SK-N-SH (cell line): ENCODE measurements around the gene ZDBF2. TPM values are rescaled to one million over a fixed set of nuclear protein-coding genes. Genes with fewer than 3 reads are reported as not detected.

ENCODE experiments used
- CTCF ChIA-PET: fragments of 300-600, 350-600 bp; formaldehyde crosslinking; extraction: SDS; loops from one replicate; lab custom pipeline; 2021; lab: Yijun Ruan, JAX
- POLR2A ChIA-PET: fragments of 350-600 bp; sonication (Branson Sonifier 250); formaldehyde crosslinking; extraction: SDS; loops from one replicate; lab custom pipeline; 2020; ENCODE audit warnings: antibody characterized with exemption, inconsistent platforms; lab: Yijun Ruan, JAX
- DNase-seq: peaks from one replicate; pipeline ENCODE4 v3.0.0; 2012
- H2AFZ ChIP-seq: fragments of 200-600 bp; sonication (generic); 2 replicates; pipeline ENCODE4 v1.8.1; 2016; ENCODE audit warnings: antibody characterized with exemption, mild to moderate bottlenecking, low read depth
- H3F3A ChIP-seq: fragments of 200-600 bp; sonication (generic); replicated peaks from 2 replicates; pipeline ENCODE3; 2016; ENCODE audit warnings: antibody characterized with exemption, mild to moderate bottlenecking; ENCODE audit not compliant: insufficient read depth
- H3K27ac ChIP-seq, 2 experiments: fragments of 200-500 bp in 1 of 2; fragments of 200-600 bp in 1 of 2; sonication (Bioruptor generic) in 1 of 2; sonication (generic), shearing (Covaris generic) in 1 of 2; 2 replicates each; pipeline versions ENCODE4 v1.5.1 to v1.6.1; 2014 to 2016; ENCODE audit warnings: low read depth in 2 of 2, inconsistent platforms in 1 of 2, low read length in 1 of 2, mild to moderate bottlenecking in 1 of 2, mixed read lengths in 1 of 2
- H3K27me3 ChIP-seq: fragments of 200-600 bp; sonication (generic), shearing (Covaris generic); 2 replicates; pipeline ENCODE4 v1.6.1; 2016; ENCODE audit warnings: mixed run types; ENCODE audit not compliant: insufficient read depth
- H3K36me3 ChIP-seq, 2 experiments: fragments of 200-500 bp in 1 of 2; fragments of 200-600 bp in 1 of 2; sonication (Bioruptor generic) in 1 of 2; sonication (generic) in 1 of 2; replicated peaks in 1 of 2; 2 replicates each; pipeline versions ENCODE3 to v1.5.1; 2014 to 2016; ENCODE audit warnings: low read length in 1 of 2, mild to moderate bottlenecking in 1 of 2; ENCODE audit not compliant: insufficient read depth in 2 of 2, control insufficient read depth in 1 of 2
- H3K4me1 ChIP-seq, 2 experiments: fragments of 200-500 bp in 1 of 2; fragments of 200-600 bp in 1 of 2; sonication (Bioruptor generic) in 1 of 2; sonication (generic), shearing (Covaris generic) in 1 of 2; 2 replicates each; pipeline versions ENCODE4 v1.5.1 to v1.6.1; 2014 to 2016; ENCODE audit warnings: low read depth in 1 of 2, low read length in 1 of 2, mixed run types in 1 of 2; ENCODE audit not compliant: insufficient read depth in 2 of 2, control insufficient read depth in 1 of 2
- H3K4me2 ChIP-seq: fragments of 200-600 bp; sonication (generic), shearing (Covaris generic); 2 replicates; pipeline ENCODE4 v1.6.1; 2017; ENCODE audit warnings: mixed run types
- H3K4me3 ChIP-seq, 2 experiments: fragments of 200-500 bp in 1 of 2; fragments of 200-600 bp in 1 of 2; sonication (Bioruptor generic) in 1 of 2; sonication (generic), shearing (Covaris generic) in 1 of 2; 2 replicates each; pipeline versions ENCODE4 v1.5.1 to v1.8.1; 2014 to 2016; ENCODE audit warnings: low read depth in 2 of 2, inconsistent platforms in 1 of 2, low read length in 1 of 2, mild to moderate bottlenecking in 1 of 2, mixed read lengths in 1 of 2, moderate library complexity in 1 of 2
- H3K79me2 ChIP-seq: fragments of 200-600 bp; sonication (generic); 2 replicates; pipeline ENCODE4 v1.8.1; 2017; ENCODE audit warnings: mild to moderate bottlenecking; ENCODE audit not compliant: insufficient read depth
- H3K9ac ChIP-seq: fragments of 200-600 bp; sonication (generic); 2 replicates; pipeline ENCODE4 v1.6.1; 2017; ENCODE audit warnings: mixed run types
- H3K9me2 ChIP-seq: fragments of 200-600 bp; sonication (generic); 2 replicates; pipeline ENCODE4 v1.6.1; 2017; ENCODE audit warnings: mixed run types
- H3K9me3 ChIP-seq: fragments of 200-600 bp; sonication (generic); 2 replicates; pipeline ENCODE4 v1.6.1; 2017; ENCODE audit warnings: mixed run types, mild to moderate bottlenecking, moderate library complexity
- H4K20me1 ChIP-seq: fragments of 200-600 bp; sonication (generic); 2 replicates; pipeline ENCODE4 v1.6.1; 2017; ENCODE audit warnings: mild to moderate bottlenecking, mixed run types; ENCODE audit not compliant: insufficient read depth
- CHD2 ChIP-seq: fragments of 150-350 bp; IDR thresholded peaks from 2 replicates; pipeline ENCODE4 v1.6.1; 2018; ENCODE audit warnings: low read length; ENCODE audit not compliant: partially characterized antibody
- ELF1 ChIP-seq: IDR thresholded peaks from 2 replicates; pipeline ENCODE4 v1.4.0; 2012
- EZH2phosphoT487 ChIP-seq: fragments of 200-600 bp; sonication (generic); IDR thresholded peaks from 2 replicates; pipeline ENCODE4 v1.6.1; 2017; ENCODE audit warnings: low read depth, mixed run types, mild to moderate bottlenecking, antibody characterized with exemption, moderate library complexity, borderline replicate concordance
- GABPA ChIP-seq: IDR thresholded peaks from 2 replicates; pipeline ENCODE4 v1.4.0; 2012; ENCODE audit warnings: low read depth, mild to moderate bottlenecking
- JUND ChIP-seq: IDR thresholded peaks from 2 replicates; pipeline ENCODE4 v1.4.0; 2012
- MEF2A ChIP-seq: IDR thresholded peaks from 2 replicates; pipeline ENCODE4 v1.4.0; 2012; ENCODE audit warnings: low read depth, borderline replicate concordance
- MXI1 ChIP-seq: IDR thresholded peaks from 2 replicates; pipeline ENCODE4 v1.6.1; 2012; ENCODE audit warnings: mild to moderate bottlenecking, low read depth, low read length, improper control_type of control experiment
- NFIC ChIP-seq: IDR thresholded peaks from 2 replicates; pipeline ENCODE4 v1.4.0; 2012; ENCODE audit warnings: borderline replicate concordance
- NRF1 ChIP-seq: IDR thresholded peaks from 2 replicates; pipeline ENCODE4 v1.6.1; 2012; ENCODE audit warnings: low read depth, mild to moderate bottlenecking, low read length
- POLR2AphosphoS5 ChIP-seq: IDR thresholded peaks from 2 replicates; pipeline ENCODE4 v1.6.1; 2012; ENCODE audit warnings: low read depth, low read length
- RAD21 ChIP-seq: IDR thresholded peaks from 2 replicates; pipeline ENCODE4 v1.6.1; 2012; ENCODE audit warnings: mild to moderate bottlenecking, low read length
- RCOR1 ChIP-seq: fragments of 150-350 bp; IDR thresholded peaks from 2 replicates; pipeline ENCODE4 v1.6.1; 2017; ENCODE audit warnings: antibody characterized with exemption, low read length
- RFX5 ChIP-seq: IDR thresholded peaks from 2 replicates; pipeline ENCODE4 v1.6.1; 2012; ENCODE audit warnings: mild to moderate bottlenecking, improper control_type of control experiment, low read length
- RXRA ChIP-seq: IDR thresholded peaks from 2 replicates; pipeline ENCODE4 v1.4.0; 2012; ENCODE audit warnings: low read depth, mild to moderate bottlenecking, borderline replicate concordance
- SIN3A ChIP-seq: IDR thresholded peaks from 2 replicates; pipeline ENCODE4 v1.6.1; 2012; ENCODE audit warnings: low read depth, mild to moderate bottlenecking, low read length, moderate library complexity, borderline replicate concordance
- SMC3 ChIP-seq: IDR thresholded peaks from 2 replicates; pipeline ENCODE4 v1.6.1; 2012; ENCODE audit warnings: low read depth, low read length, improper control_type of control experiment
- TAF1 ChIP-seq: IDR thresholded peaks from 2 replicates; pipeline ENCODE4 v1.6.1; 2012; ENCODE audit warnings: low read depth, mild to moderate bottlenecking, low read length, moderate library complexity, borderline replicate concordance
- TEAD4 ChIP-seq: IDR thresholded peaks from 2 replicates; pipeline ENCODE4 v1.4.0; 2012; ENCODE audit warnings: mild to moderate bottlenecking, borderline replicate concordance; ENCODE audit not compliant: insufficient read depth
- USF2 ChIP-seq: fragments of 150-350 bp; IDR thresholded peaks from 2 replicates; pipeline ENCODE4 v1.6.1; 2017; ENCODE audit warnings: antibody characterized with exemption, low read length, low read depth, borderline replicate concordance
- WGBS: methylation state at CpG from one replicate; pipeline ENCODE4 v1.1.6; 2017; ENCODE audit warnings: low lambda C conversion rate; 5-methylcytosine and 5-hydroxymethylcytosine counted together
- polyA plus RNA-seq, 3 experiments: library from polyadenylated mRNA; depleted of rRNA; stranded (reverse); fragments of >200 nt; gene quantifications; 2 replicates each; pipeline ENCODE4 v1.2.3, GENCODE V29; 2012
- TF ChIP-seq, protein P1 (sequence below): fragments of 150-350 bp; IDR thresholded peaks from 2 replicates; pipeline ENCODE4 v1.6.1; 2016; ENCODE audit warnings: mild to moderate bottlenecking, low read depth, low read length
- TF ChIP-seq, protein P2 (sequence below): IDR thresholded peaks from 2 replicates; pipeline ENCODE4 v1.4.0; 2012; ENCODE audit warnings: low read depth, borderline replicate concordance

Gene ZDBF2
- polyA plus RNA-seq, 1 of the 3 experiments (the other 2 are of a cell fraction): 1.4 TPM

DNA sequence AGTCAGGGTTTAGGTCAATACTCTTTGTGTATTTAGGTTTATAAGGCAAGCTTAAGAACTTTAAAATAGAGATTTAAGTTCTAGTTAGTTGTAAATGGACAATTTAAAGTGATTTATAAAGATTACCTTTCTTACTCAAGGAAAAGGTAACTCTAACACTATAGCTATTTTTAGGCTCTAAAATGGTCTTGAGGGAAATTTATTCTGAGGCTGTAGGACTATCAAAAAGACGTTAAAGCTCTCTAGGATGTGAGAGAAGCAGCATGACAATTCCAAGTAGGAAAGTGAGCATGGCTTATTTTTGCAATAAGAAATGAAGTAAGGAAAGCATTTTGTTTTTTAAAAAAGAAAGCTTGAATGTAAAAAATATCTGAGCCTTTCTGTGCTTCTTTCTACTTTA, 78.1 kb downstream of the ZDBF2 start:
- H3K27me3 ChIP-seq: no peaks in the 10 kb centered on the region
- no peak overlapping the region for H3K27ac ChIP-seq
- TF ChIP-seq ELF1: no peak
- no peak for TF ChIP-seq RCOR1
- TF ChIP-seq SMC3: no peak
- TF ChIP-seq, protein P1, sequence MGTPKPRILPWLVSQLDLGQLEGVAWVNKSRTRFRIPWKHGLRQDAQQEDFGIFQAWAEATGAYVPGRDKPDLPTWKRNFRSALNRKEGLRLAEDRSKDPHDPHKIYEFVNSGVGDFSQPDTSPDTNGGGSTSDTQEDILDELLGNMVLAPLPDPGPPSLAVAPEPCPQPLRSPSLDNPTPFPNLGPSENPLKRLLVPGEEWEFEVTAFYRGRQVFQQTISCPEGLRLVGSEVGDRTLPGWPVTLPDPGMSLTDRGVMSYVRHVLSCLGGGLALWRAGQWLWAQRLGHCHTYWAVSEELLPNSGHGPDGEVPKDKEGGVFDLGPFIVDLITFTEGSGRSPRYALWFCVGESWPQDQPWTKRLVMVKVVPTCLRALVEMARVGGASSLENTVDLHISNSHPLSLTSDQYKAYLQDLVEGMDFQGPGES: no peak
- no peak for TF ChIP-seq MXI1
- TF ChIP-seq, all 33 proteins: peak for 0
- Histone ChIP-seq H3K4me1 (no peaks in the 10 kb centered on the region), H4K20me1 (no peaks in the 10 kb centered on the region), H3K9me2 (no peaks in the 10 kb centered on the region), H3K79me2 (no peaks in the 10 kb centered on the region), H3K4me3 (no peak overlapping the region), H3F3A (no peaks in the 10 kb centered on the region), H3K4me2 (no peak overlapping the region), H3K9me3 (no peaks in the 10 kb centered on the region), H3K36me3 (no peaks in the 10 kb centered on the region), H2AFZ (no peak overlapping the region), H3K9ac (no peak overlapping the region)
- DNase-seq: no peak
- WGBS: 22% methylated on average over 1 of the region's 1 CpG
- ChIA-PET CTCF (interaction anchor here (1.0 kb wide), 1 partner anchor 15 kb away, joined by 3 read pairs; no protein-coding TSS in a partner anchor), POLR2A (no interaction called here)

- no peak overlapping the region for H3K27ac ChIP-seq
- H3K4me2 ChIP-seq: no peak overlapping the region
- no peaks in the 10 kb centered on the region for H3K4me1 ChIP-seq
- no peak overlapping the region for H3K9ac ChIP-seq
- POLR2A ChIA-PET: no interaction called here
- H3K79me2 ChIP-seq: no peaks in the 10 kb centered on the region
- H3K9me2 ChIP-seq: no peaks in the 10 kb centered on the region
- 36% methylated on average over 1 of the region's 1 CpG for WGBS
- no peak for DNase-seq
- no peaks in the 10 kb centered on the region for H3F3A ChIP-seq
- no peak overlapping the region for H2AFZ ChIP-seq
- no peaks in the 10 kb centered on the region for H3K36me3 ChIP-seq
- H3K27me3 ChIP-seq: no peaks in the 10 kb centered on the region
- TF ChIP-seq EZH2phosphoT487 (no peak), MEF2A (no peak), RFX5 (no peak), SIN3A (no peak), NRF1 (no peak), TEAD4 (no peak), CHD2 (no peak), MXI1 (no peak), SMC3 (no peak), USF2 (no peak), JUND (no peak), RAD21 (no peak), GABPA (no peak), RCOR1 (no peak), RXRA (no peak), NFIC (no peak), TAF1 (no peak), POLR2AphosphoS5 (no peak)
- TF ChIP-seq, protein P1: no peak
- TF ChIP-seq, protein P2, sequence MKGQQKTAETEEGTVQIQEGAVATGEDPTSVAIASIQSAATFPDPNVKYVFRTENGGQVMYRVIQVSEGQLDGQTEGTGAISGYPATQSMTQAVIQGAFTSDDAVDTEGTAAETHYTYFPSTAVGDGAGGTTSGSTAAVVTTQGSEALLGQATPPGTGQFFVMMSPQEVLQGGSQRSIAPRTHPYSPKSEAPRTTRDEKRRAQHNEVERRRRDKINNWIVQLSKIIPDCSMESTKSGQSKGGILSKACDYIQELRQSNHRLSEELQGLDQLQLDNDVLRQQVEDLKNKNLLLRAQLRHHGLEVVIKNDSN: no peak
- H3K9me3 ChIP-seq: no peaks in the 10 kb centered on the region
- no peaks in the 10 kb centered on the region for H4K20me1 ChIP-seq
- H3K4me3 ChIP-seq: no peak overlapping the region
- CTCF ChIA-PET: interaction anchor here (0.9 kb wide), 1 partner anchor 15 kb away, joined by 3 read pairs; no protein-coding TSS in a partner anchor
Measured at GRCh38 chr2:206353685-206354084, 79.2 kb downstream of the ZDBF2 start.
